HG02884 (cell line): Measurements from ENCODE around the gene SKOR1.
A peak's percentile ranks its signal among the peaks of the same experiment; 100 is the strongest.

Experiments
- ATAC-seq: cut with Tn5 transposase; IDR thresholded peaks from one replicate; pipeline ENCODE4 v1.9.1; 2021; ENCODE audit warnings: mild to moderate bottlenecking, moderate library complexity; ENCODE audit not compliant: unreplicated experiment

SKOR1 gene

GRCh38 chr15:67845974-67846373 lies 20.7 kb downstream of the SKOR1 start:
- no peak for ATAC-seq

- ATAC-seq, result no peak
Observed at GRCh38 chr15:67849538-67849937, 24.2 kb downstream of the SKOR1 start.

GRCh38 chr15:67850336-67850735 lies 25.0 kb downstream of the SKOR1 start:
- ATAC-seq, result no peak

- no peak for ATAC-seq
Observed at GRCh38 chr15:67850994-67851571, 25.8 kb downstream of the SKOR1 start.

GRCh38 chr15:67852418-67852817 lies 27.1 kb downstream of the SKOR1 start:
- ATAC-seq, result no peak

- ATAC-seq, result no peak
Observed at GRCh38 chr15:67853454-67853853, 28.1 kb downstream of the SKOR1 start.

- ATAC-seq, result no peak
Observed at GRCh38 chr15:67854358-67854757, 29.0 kb downstream of the SKOR1 start.

- ATAC-seq, result no peak
Observed at GRCh38 chr15:67855842-67856241, 30.5 kb downstream of the SKOR1 start.

- ATAC-seq, result no peak
Observed at GRCh38 chr15:67857220-67857619, 31.9 kb downstream of the SKOR1 start.

GRCh38 chr15:67859331-67859946 lies 34.1 kb downstream of the SKOR1 start:
- ATAC-seq, result no peak

GRCh38 chr15:67861983-67862382 lies 36.7 kb downstream of the SKOR1 start:
- ATAC-seq, result no peak

- no peak for ATAC-seq
Observed at GRCh38 chr15:67862750-67863441, 37.6 kb downstream of the SKOR1 start.

GRCh38 chr15:67863442-67863987 lies 38.2 kb downstream of the SKOR1 start:
- ATAC-seq, result peak; percentile 65

- ATAC-seq, result no peak
Observed at GRCh38 chr15:67865331-67865730, 40.0 kb downstream of the SKOR1 start.

- no peak for ATAC-seq
Observed at GRCh38 chr15:67865766-67866165, 40.5 kb downstream of the SKOR1 start.

GRCh38 chr15:67869701-67870100 lies 44.4 kb downstream of the SKOR1 start:
- ATAC-seq, result no peak

GRCh38 chr15:67870868-67871408 lies 45.6 kb downstream of the SKOR1 start:
- ATAC-seq, result no peak

GRCh38 chr15:67873777-67874176 lies 48.5 kb downstream of the SKOR1 start:
- no peak for ATAC-seq

GRCh38 chr15:67878712-67879206 lies 53.5 kb downstream of the SKOR1 start:
- no peak for ATAC-seq

- ATAC-seq, result no peak
Observed at GRCh38 chr15:67879440-67880129, 54.3 kb downstream of the SKOR1 start.

- no peak for ATAC-seq
Observed at GRCh38 chr15:67880651-67881182, 55.4 kb downstream of the SKOR1 start.
